GM18517 (cell line): ENCODE results near the gene SLK.

Experiments used
- ATAC-seq: cut with Tn5 transposase; IDR thresholded peaks from one replicate; pipeline ENCODE4 v1.9.1; 2021; ENCODE audit warnings: mild to moderate bottlenecking, moderate library complexity; ENCODE audit not compliant: unreplicated experiment

SLK gene

DNA sequence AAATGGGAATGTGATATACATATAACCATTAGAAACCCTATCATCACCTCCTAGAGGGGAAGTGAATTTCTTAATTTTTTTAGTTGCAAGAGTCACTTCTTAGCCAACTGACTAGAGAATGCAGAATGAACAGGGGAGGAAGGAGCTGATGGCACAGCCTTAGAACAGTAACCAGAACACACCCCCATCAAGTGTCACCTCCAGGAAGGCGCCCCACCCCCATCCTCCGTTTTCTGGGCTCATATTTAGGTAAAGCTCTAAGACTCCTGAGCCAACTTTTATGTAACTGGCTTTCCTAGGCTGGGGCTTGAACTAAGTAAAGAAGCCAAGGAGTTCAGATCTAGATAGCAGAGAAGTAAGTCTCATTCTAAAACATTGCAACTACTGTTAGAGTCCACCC lies 64.7 kb downstream of the SLK start:
- ATAC-seq = no peak

- no peak for ATAC-seq
These were observed 65.3 kb downstream of the SLK start for GRCh38 chr10:104032144-104032775.

- no peak for ATAC-seq
These were observed 66.5 kb downstream of the SLK start for GRCh38 chr10:104033401-104033930.

DNA sequence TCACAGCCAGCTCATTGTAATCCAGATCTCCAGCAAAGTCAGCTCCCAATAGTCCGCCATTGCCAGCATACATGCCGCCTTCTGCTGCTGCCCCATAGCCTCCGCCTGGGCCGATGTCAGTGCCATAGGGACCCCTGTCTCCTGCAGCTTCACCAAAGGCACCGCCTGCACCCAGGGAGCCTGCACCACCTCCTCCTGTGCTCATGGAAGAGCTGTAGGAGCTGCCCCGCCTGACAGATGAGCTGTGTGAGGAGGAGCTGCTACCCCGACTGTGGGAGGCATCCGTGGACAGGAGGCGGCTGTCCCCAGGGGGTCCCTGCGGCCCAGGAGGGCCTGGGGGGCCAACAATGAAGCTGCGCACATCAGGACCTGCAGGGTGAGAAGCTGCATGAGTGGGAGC lies 67.0 kb downstream of the SLK start:
- no peak for ATAC-seq

DNA sequence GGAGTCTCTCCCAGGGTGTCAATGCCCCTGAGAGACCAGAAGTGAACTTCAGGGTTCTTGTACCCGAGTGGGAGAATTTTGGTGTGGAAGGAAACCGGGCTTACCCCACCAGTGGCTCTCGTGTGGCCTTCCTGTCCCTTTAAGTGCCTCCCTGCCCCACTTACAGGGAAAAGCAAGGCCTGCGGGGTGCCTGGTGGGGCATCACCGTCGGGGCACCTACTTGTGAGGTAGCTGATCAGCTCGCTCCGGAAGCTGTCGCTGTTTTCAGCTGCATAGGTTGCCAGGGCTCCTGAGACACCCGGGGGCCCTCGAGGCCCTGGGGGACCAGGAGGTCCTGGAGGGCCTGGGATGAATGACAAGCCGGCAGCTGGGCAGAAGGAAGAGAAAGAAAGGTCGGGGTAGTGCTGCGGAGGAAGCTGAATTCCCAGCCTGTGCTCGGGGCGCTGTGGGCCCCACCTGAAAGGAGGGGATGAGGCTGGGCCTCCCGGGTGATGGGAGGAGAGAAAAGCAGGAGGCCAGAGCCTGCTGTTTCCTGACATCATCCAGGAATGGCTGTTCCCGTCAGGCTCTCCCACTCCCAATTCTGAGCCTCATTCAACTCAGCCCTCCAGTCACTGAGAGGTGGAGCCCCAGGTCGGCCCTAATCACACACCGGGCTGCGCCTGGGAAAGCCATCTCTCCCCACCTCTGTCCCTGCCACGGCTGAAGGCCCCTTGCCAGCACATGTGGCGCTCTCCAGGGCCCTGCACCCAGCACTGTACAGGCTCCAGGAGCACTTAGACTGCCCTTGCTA lies 67.7 kb downstream of the SLK start:
- ATAC-seq = no peak

GRCh38 chr10:104035194-104036068 lies 68.5 kb downstream of the SLK start:
- no peak for ATAC-seq

DNA sequence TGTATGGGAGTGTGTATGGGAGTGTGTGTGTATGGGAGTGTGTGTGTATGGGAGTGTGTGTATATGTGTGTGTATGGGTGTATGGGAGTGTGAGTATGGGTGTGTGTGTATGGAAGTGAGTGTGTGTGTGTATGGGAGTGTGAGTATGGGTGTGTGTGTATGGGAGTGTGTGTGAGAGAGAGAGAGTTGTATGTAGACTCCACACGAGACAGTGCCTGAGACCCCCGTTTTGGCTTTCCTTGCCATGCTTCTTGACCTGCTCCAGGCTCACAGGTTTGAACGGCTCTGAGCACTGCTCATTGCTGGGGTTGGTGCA lies 69.1 kb downstream of the SLK start:
- ATAC-seq = no peak

DNA sequence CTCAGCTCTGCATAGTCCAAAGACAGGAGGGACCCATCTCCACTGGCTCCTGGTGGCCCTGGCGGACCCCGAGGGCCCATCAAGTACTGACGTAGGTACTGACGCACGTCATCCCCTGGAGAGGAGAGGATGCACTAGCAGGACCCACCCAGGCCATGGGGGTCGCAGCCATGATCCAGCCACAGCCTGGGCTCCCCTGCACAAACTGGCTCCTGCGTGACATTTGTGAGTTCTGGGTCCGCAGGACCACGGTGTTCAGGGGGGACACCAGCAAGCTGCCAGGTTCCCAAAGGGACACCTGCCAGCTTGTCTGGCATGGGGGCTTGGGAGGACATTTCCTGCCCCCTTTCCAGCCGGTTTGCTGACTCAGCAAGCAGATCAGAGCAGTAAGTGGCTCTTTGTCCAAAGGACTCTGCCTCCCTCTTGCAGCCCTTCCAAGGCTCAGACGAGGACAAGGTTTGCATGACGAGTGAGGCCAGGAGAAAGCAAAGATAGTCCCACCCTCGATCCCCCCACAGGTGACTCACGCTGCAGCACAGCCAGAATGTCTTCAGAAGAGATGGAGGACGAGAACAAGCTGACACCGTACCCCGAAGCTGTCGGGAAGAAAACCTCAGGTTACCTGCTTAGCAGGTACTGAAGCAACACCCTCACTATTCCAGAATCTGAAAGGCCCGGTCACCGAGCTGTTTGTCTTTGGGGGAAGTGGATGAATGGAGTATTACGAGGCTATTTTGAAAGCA lies 69.7 kb downstream of the SLK start:
- no peak for ATAC-seq

- ATAC-seq = no peak
These were observed 70.5 kb downstream of the SLK start for GRCh38 chr10:104037261-104037951.

- no peak for ATAC-seq
These were observed 71.6 kb downstream of the SLK start for GRCh38 chr10:104038537-104038936.

- no peak for ATAC-seq
These were observed 72.2 kb downstream of the SLK start for GRCh38 chr10:104038958-104039752.

DNA sequence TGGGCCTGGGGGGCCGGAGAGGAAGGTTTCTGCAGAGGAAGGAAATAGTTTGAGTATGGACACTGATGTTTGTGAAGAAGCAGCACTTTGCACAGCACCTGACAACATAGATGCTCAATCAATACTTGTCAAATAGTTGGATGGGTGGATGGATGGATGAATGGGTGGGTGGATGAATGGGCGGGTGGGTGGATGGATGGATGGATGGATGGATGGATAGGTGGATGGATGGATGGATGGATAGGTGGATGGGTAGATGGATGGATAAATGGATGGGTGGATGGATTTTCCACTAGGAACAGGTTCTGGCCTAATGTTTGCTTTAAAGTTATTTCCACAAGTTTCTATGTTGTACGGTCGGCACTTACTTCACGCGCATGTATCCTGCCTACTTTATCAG lies 73.4 kb downstream of the SLK start:
- no peak for ATAC-seq

- ATAC-seq = no peak
These were observed 74.2 kb downstream of the SLK start for GRCh38 chr10:104040862-104041789.

GRCh38 chr10:104041891-104042535 lies 75.1 kb downstream of the SLK start:
- ATAC-seq = no peak

DNA sequence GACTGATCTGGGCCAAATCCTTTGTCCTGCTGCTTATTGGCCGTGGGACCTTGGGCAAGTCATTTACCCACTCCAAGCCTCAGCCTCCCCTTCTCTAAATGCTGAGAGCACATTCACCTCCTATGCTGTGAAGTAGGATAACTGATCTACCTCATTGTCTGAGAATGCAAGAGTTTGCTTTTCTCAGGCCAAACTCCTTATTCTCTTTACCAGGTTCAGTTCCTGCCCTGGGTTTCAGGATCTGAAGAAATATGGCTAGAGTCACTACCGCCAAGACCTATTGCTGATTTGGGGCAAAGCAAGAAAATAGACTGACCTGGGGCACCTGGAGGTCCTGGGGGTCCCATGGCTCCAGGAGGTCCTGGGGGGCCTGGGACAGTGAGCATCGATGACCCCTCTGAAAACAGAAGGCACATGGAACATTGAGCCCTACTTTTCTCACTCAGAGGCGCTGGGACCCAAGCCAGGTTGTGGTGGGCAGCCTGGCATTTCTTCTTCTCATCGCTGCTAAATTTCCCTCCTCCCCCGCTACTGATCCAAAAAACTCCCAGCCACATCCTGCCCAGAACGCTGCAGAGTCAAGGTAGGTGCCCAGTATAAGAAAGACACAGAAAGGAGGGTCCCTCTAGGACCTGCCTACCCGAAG lies 76.4 kb downstream of the SLK start:
- no peak for ATAC-seq

DNA sequence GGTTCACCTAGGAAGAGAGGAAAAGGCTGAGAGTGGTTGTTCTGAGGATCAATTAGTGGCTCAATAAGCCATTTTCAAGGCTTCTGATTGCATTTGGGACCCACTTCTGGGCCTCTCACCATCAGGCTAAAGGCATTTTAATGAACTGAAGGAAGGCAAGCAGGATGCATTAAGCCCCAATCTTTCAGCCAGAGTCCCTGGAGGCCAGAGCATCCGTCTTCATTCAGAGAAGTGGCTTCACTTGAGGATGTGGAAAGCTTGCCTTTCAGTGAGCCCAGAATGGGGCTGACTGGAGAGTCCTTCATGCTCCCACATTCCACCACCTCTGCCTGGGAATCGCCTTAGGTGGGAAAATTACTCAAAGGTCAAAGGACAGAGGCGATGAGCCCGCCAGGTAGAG lies 76.9 kb downstream of the SLK start:
- no peak for ATAC-seq
